Esophagus squamous epithelium (tissue), 4 donors: ENCODE measurements around the gene ECE1.

Source experiments
- CTCF ChIP-seq, 6 experiments: fragments of 450-650 bp in 4 of 6; fragments of 200-600 bp in 2 of 6; sonication (generic) in 2 of 6; IDR thresholded peaks; one replicate each; pipeline ENCODE4 v1.5.1; 2016 to 2019; ENCODE audit warnings: antibody characterized with exemption in 6 of 6, mild to moderate bottlenecking in 4 of 6, moderate library complexity in 4 of 6
- POLR2A ChIP-seq, 4 donors: fragments of 450-650 bp; IDR thresholded peaks; one replicate each; pipeline ENCODE4 v1.6.1; 2017; ENCODE audit warnings: antibody characterized with exemption in 4 of 4, mild to moderate bottlenecking in 4 of 4, moderate library complexity in 3 of 4

DNA sequence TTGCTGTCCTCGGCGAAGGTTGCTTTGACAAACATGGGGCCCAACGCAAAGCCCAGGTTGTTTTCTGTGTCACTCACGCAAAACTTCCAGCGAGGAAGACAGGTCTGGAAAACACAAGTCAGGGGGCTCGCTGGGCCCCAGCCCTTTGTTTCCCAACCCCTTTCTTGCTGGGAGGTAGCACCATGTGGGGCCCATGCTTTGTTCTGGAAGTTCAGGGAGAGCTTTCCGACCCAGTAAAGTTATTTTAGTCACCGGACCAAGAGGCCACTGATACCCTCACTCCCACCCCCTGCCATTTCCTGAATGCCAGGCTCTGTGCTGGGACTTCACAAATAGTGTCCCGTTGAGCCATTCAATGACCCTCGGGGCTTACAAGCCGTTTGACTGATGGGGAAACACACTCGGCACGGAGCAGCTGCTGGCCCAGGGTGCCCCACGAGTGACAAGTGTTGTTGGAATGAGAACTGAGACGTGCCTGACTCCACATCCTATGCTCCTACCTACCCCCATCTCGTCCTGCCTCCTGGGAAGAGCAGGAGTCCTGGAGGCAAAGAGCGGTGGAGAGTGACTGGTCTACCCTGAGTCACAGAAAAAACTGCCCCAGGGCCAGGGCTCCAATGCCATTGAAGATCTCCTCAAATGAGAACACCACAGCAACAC is 52.0 kb downstream of the ECE1 start:
- no peak for TF ChIP-seq POLR2A (IDR thresholded peaks at IDR 0.05)
- no peak for TF ChIP-seq CTCF (IDR thresholded peaks at IDR 0.05)
